OCI-M2 (cell line): Measurements from ENCODE around the gene ZIC4.

Source experiments
- DNase-seq: peaks from one replicate; lab custom pipeline; 2025; ENCODE audit not compliant: unreplicated experiment; lab: John Stamatoyannopoulos, UW

Gene ZIC4

GRCh38 chr3:147391781-147392624 is 14.3 kb downstream of the ZIC4 start:
- DNase-seq: no peak

GRCh38 chr3:147390589-147391569 is 15.5 kb downstream of the ZIC4 start:
- DNase-seq: no peak

GRCh38 chr3:147389717-147390116 is 16.6 kb downstream of the ZIC4 start:
- no peak for DNase-seq

- DNase-seq: no peak
These were observed 17.4 kb downstream of the ZIC4 start for GRCh38 chr3:147388700-147389580.

GRCh38 chr3:147387885-147388699 is 18.3 kb downstream of the ZIC4 start:
- DNase-seq: no peak

- DNase-seq: no peak
These were observed 19.0 kb downstream of the ZIC4 start for GRCh38 chr3:147387291-147387884.

- no peak for DNase-seq
These were observed 21.0 kb downstream of the ZIC4 start for GRCh38 chr3:147385059-147386012.

- DNase-seq: no peak
These were observed 21.9 kb downstream of the ZIC4 start for GRCh38 chr3:147384210-147385058.

- no peak for DNase-seq
These were observed 22.7 kb downstream of the ZIC4 start for GRCh38 chr3:147383617-147384016.

GRCh38 chr3:147381596-147381995 is 24.7 kb downstream of the ZIC4 start:
- no peak for DNase-seq

GRCh38 chr3:147380977-147381376 is 25.4 kb downstream of the ZIC4 start:
- DNase-seq: no peak

GRCh38 chr3:147380387-147380951 is 25.9 kb downstream of the ZIC4 start:
- DNase-seq: no peak

- DNase-seq: no peak
These were observed 26.7 kb downstream of the ZIC4 start for GRCh38 chr3:147379651-147380050.

GRCh38 chr3:147377412-147378367 is 28.7 kb downstream of the ZIC4 start:
- DNase-seq: no peak

GRCh38 chr3:147373301-147373700 is 33.0 kb downstream of the ZIC4 start:
- DNase-seq: no peak

GRCh38 chr3:147372525-147373027 is 33.8 kb downstream of the ZIC4 start:
- no peak for DNase-seq
